Mesendoderm (in vitro differentiated cells): ENCODE measurements around the gene ENPP6.

ENCODE experiments used
- DNase-seq: peaks from one replicate; pipeline ENCODE4 v3.0.0; 2013
- H2AK5ac ChIP-seq: 2 replicates; pipeline ENCODE4 v1.6.1; 2013; ENCODE audit warnings: low read length, inconsistent platforms
- H2BK120ac ChIP-seq: 2 replicates; pipeline ENCODE4 v1.6.1; 2013; ENCODE audit warnings: low read depth, mild to moderate bottlenecking, low read length, moderate library complexity, mixed read lengths
- H2BK15ac ChIP-seq: replicated peaks from 2 replicates; pipeline ENCODE4 v1.6.1; 2013; ENCODE audit warnings: low read depth, mild to moderate bottlenecking, moderate library complexity
- H2BK5ac ChIP-seq: 2 replicates; pipeline ENCODE4 v1.6.1; 2013; ENCODE audit warnings: low read length, inconsistent platforms
- H3K18ac ChIP-seq: 2 replicates; pipeline ENCODE4 v1.6.1; 2013; ENCODE audit warnings: mild to moderate bottlenecking, low read length, mixed read lengths
- H3K23ac ChIP-seq: one replicate; pipeline ENCODE4 v1.6.1; 2013; ENCODE audit warnings: low read length
- H3K27ac ChIP-seq: 2 replicates; pipeline ENCODE4 v1.5.1; 2013; ENCODE audit warnings: low read depth, mild to moderate bottlenecking, inconsistent platforms, low read length, moderate library complexity
- H3K27me3 ChIP-seq: 2 replicates; pipeline ENCODE4 v1.6.1; 2013; ENCODE audit warnings: low read length, control low read depth, mild to moderate bottlenecking, inconsistent platforms; ENCODE audit not compliant: insufficient read depth, poor library complexity
- H3K36me3 ChIP-seq: 2 replicates; pipeline ENCODE4 v1.6.1; 2013; ENCODE audit warnings: low read length, inconsistent platforms; ENCODE audit not compliant: control insufficient read depth, insufficient read depth
- H3K4ac ChIP-seq: one replicate; pipeline ENCODE4 v1.6.1; 2013; ENCODE audit warnings: low read depth, mild to moderate bottlenecking, low read length, moderate library complexity
- H3K4me1 ChIP-seq: 2 replicates; pipeline ENCODE4 v1.6.1; 2013; ENCODE audit warnings: low read depth, low read length, inconsistent platforms; ENCODE audit not compliant: control insufficient read depth
- H3K4me2 ChIP-seq: 2 replicates; pipeline ENCODE4 v1.6.1; 2013; ENCODE audit warnings: low read length
- H3K4me3 ChIP-seq: 2 replicates; pipeline ENCODE4 v1.5.1; 2013; ENCODE audit warnings: mild to moderate bottlenecking, low read length
- H3K56ac ChIP-seq: one replicate; pipeline ENCODE4 v1.6.1; 2013; ENCODE audit warnings: low read length
- H3K79me1 ChIP-seq: 2 replicates; pipeline ENCODE4 v1.6.1; 2013; ENCODE audit warnings: low read length, inconsistent platforms
- H3K79me2 ChIP-seq: 2 replicates; pipeline ENCODE4 v1.6.1; 2013; ENCODE audit warnings: mild to moderate bottlenecking, low read length; ENCODE audit not compliant: control insufficient read depth, insufficient read depth
- H3K9ac ChIP-seq: 2 replicates; pipeline ENCODE4 v1.6.1; 2013; ENCODE audit warnings: low read length, inconsistent platforms
- H4K5ac ChIP-seq: one replicate; pipeline ENCODE4 v1.6.1; 2013; ENCODE audit warnings: low read length
- H4K8ac ChIP-seq: one replicate; pipeline ENCODE4 v1.6.1; 2013; ENCODE audit warnings: low read depth, mild to moderate bottlenecking, control low read depth, low read length, moderate library complexity
- WGBS: extraction: QIAGEN DNeasy Blood & Tissue Kit; methylation state at CpG from one replicate; pipeline ENCODE4 v1.1.7; 2013; ENCODE audit warnings: low lambda C conversion rate, missing lambda C conversion rate; ENCODE audit not compliant: insufficient coverage; ENCODE audit errors: extremely low coverage; 5-methylcytosine and 5-hydroxymethylcytosine counted together

Gene ENPP6

GRCh38 chr4:184111233-184111832 is 106.3 kb downstream of the ENPP6 start:
- Histone ChIP-seq H2BK5ac (no peak overlapping the region), H2BK120ac (no peak overlapping the region), H4K8ac (no peak overlapping the region), H3K79me1 (no peaks in the 10 kb centered on the region), H4K5ac (no peak overlapping the region), H3K9ac (no peak overlapping the region), H3K79me2 (no peaks in the 10 kb centered on the region), H3K36me3 (no peaks in the 10 kb centered on the region), H3K23ac (no peak overlapping the region), H2AK5ac (no peak overlapping the region), H3K4me3 (no peak overlapping the region), H3K4me1 (no peaks in the 10 kb centered on the region), H3K27ac (no peak overlapping the region), H3K27me3 (no peaks in the 10 kb centered on the region), H3K4me2 (no peak overlapping the region), H2BK15ac (no peak overlapping the region), H3K18ac (no peak overlapping the region), H3K56ac (no peak overlapping the region), H3K4ac (no peak overlapping the region)
- DNase-seq: no peak
- no CpG with 5 or more reads among the region's 7 CpGs for WGBS

- H2BK5ac ChIP-seq: no peak overlapping the region
- no CpG with 5 or more reads among the region's 14 CpGs for WGBS
- H3K36me3 ChIP-seq: no peaks in the 10 kb centered on the region
- H3K4me1 ChIP-seq: no peaks in the 10 kb centered on the region
- no peak for DNase-seq
- H3K27ac ChIP-seq: no peak overlapping the region
- H3K18ac ChIP-seq: no peak overlapping the region
- no peak overlapping the region for H4K5ac ChIP-seq
- H3K4ac ChIP-seq: no peak overlapping the region
- no peak overlapping the region for H2AK5ac ChIP-seq
- no peaks in the 10 kb centered on the region for H3K27me3 ChIP-seq
- no peak overlapping the region for H2BK15ac ChIP-seq
- H3K4me2 ChIP-seq: no peak overlapping the region
- H2BK120ac ChIP-seq: no peak overlapping the region
- H3K79me2 ChIP-seq: no peaks in the 10 kb centered on the region
- no peaks in the 10 kb centered on the region for H3K79me1 ChIP-seq
- no peak overlapping the region for H3K4me3 ChIP-seq
- H3K9ac ChIP-seq: no peak overlapping the region
- H4K8ac ChIP-seq: no peak overlapping the region
- H3K23ac ChIP-seq: no peak overlapping the region
- H3K56ac ChIP-seq: no peak overlapping the region
These were observed 107.0 kb downstream of the ENPP6 start for GRCh38 chr4:184110452-184111224.

- Histone ChIP-seq H3K27me3 (no peaks in the 10 kb centered on the region), H3K79me2 (no peaks in the 10 kb centered on the region), H2BK120ac (no peak overlapping the region), H3K36me3 (no peaks in the 10 kb centered on the region), H3K79me1 (no peaks in the 10 kb centered on the region), H3K4ac (no peak overlapping the region), H2BK5ac (no peak overlapping the region), H3K4me2 (no peak overlapping the region), H2BK15ac (no peak overlapping the region), H3K4me3 (no peak overlapping the region), H3K27ac (no peak overlapping the region), H3K4me1 (no peaks in the 10 kb centered on the region), H3K9ac (no peak overlapping the region), H4K5ac (no peak overlapping the region), H3K56ac (no peak overlapping the region), H4K8ac (no peak overlapping the region), H3K18ac (no peak overlapping the region), H3K23ac (no peak overlapping the region), H2AK5ac (no peak overlapping the region)
- no peak for DNase-seq
- WGBS: 100% methylated on average over 3 of the region's 10 CpGs
These were observed 109.6 kb downstream of the ENPP6 start for GRCh38 chr4:184108006-184108501.

- no peak for DNase-seq
- no peak overlapping the region for H3K4me2 ChIP-seq
- no peaks in the 10 kb centered on the region for H3K36me3 ChIP-seq
- H2AK5ac ChIP-seq: no peak overlapping the region
- no CpG with 5 or more reads among the region's 5 CpGs for WGBS
- H3K4me1 ChIP-seq: no peaks in the 10 kb centered on the region
- H3K23ac ChIP-seq: no peak overlapping the region
- no peak overlapping the region for H2BK15ac ChIP-seq
- H4K8ac ChIP-seq: no peak overlapping the region
- H3K56ac ChIP-seq: no peak overlapping the region
- H3K79me2 ChIP-seq: no peaks in the 10 kb centered on the region
- no peak overlapping the region for H3K9ac ChIP-seq
- no peaks in the 10 kb centered on the region for H3K79me1 ChIP-seq
- no peak overlapping the region for H3K27ac ChIP-seq
- no peaks in the 10 kb centered on the region for H3K27me3 ChIP-seq
- H3K4me3 ChIP-seq: no peak overlapping the region
- no peak overlapping the region for H2BK5ac ChIP-seq
- H4K5ac ChIP-seq: no peak overlapping the region
- H3K4ac ChIP-seq: no peak overlapping the region
- H2BK120ac ChIP-seq: no peak overlapping the region
- no peak overlapping the region for H3K18ac ChIP-seq
These were observed 113.1 kb downstream of the ENPP6 start for GRCh38 chr4:184104419-184105101.

- H2BK15ac ChIP-seq: no peak overlapping the region
- no peaks in the 10 kb centered on the region for H3K79me1 ChIP-seq
- H3K27me3 ChIP-seq: no peaks in the 10 kb centered on the region
- no peak overlapping the region for H3K56ac ChIP-seq
- no peak overlapping the region for H4K5ac ChIP-seq
- no peaks in the 10 kb centered on the region for H3K4me1 ChIP-seq
- H3K27ac ChIP-seq: no peak overlapping the region
- peak; percentile 5 for DNase-seq
- no peaks in the 10 kb centered on the region for H3K36me3 ChIP-seq
- no peak overlapping the region for H3K18ac ChIP-seq
- no CpG with 5 or more reads among the region's 16 CpGs for WGBS
- no peak overlapping the region for H2BK120ac ChIP-seq
- H3K4me3 ChIP-seq: no peak overlapping the region
- no peak overlapping the region for H2BK5ac ChIP-seq
- no peak overlapping the region for H2AK5ac ChIP-seq
- no peaks in the 10 kb centered on the region for H3K79me2 ChIP-seq
- H3K23ac ChIP-seq: no peak overlapping the region
- no peak overlapping the region for H3K9ac ChIP-seq
- no peak overlapping the region for H4K8ac ChIP-seq
- no peak overlapping the region for H3K4me2 ChIP-seq
- H3K4ac ChIP-seq: no peak overlapping the region
These were observed 114.0 kb downstream of the ENPP6 start for GRCh38 chr4:184103527-184104264.
